ENCODE data around the gene RNU4-1.
"Not testable (repeated sequence)": the region's sequence is repeated elsewhere in the genome, so short reads cannot be mapped to it uniquely, and the experiment has no call there.

The RNU4-1 gene

DNA sequence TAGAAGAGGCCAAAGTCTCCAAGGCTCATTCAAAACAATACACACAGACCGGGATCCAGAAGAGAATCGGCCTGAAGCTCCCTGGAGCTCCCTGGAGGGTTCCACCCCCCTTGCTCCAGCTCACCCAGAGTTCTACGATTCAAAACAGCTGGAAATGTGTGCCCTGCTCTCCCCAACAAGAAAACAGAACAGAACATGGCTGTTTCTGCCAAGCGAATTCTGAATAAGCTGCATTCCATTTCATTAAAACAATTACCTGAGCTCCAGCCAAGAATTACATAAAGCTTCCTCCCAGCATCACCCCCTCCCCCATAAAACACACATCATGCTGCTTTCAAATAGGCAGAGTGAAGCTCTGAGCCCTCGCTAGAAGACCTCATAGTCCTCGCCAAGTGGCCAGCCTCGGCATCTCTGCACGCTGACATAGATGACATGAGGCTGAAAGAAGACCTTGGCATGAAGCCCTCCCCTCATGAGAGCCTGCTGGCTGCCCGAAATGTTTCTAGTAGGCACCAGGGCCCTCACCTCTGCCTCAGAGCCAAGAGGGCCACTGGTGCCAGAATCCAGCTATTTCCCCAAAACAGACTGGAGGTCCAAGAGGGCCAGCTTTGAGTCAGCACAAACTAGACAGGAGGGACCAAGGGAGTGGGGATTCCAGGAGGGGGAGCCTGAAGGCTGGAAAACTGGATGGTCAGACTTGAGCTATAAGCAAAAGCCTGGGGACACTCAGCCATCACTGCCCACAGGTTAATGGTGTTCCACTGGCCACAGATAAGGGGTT is 35.8 kb downstream of the RNU4-1 start:
- no peak for DNase-seq

DNA sequence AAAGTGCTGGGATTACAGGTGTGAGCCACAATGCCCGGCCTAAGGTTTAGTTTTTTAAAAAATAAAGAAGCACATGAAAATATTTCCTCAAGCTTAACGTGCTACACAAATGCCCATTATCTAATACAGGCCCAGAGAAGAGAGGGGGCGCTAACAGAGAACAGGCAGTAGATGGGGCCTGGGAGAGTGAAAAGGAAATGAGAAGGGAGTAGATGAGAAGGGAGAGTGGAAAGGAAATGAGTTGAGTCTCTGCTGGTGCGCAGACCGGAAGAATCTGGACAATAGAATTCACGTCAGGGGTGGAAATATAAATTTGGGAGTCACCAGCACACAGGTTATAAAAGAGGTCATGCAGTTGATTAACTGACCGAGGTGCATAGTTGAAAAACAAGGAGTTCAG is 38.2 kb downstream of the RNU4-1 start:
- DNase-seq = no peak

DNA sequence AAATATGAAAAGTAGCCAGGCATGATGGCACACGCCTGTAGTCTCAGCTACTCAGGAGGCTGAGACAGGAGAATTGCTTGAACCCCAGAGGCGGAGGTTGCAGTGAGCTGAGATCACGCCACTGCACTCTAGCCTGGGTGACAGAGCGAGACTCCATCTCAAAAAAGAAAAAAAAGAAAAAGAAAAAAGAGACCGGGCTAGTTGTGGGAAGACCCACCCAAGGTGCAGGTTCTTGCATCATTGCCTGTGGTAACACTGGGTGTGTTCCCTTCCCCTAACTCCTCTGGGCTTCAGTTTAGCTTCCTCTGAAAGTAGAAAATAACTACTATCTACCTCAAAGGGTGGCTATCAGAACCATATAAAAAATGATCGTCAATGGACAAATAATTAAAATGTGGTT is 39.7 kb downstream of the RNU4-1 start:
- DNase-seq = peak; percentile 71

DNA sequence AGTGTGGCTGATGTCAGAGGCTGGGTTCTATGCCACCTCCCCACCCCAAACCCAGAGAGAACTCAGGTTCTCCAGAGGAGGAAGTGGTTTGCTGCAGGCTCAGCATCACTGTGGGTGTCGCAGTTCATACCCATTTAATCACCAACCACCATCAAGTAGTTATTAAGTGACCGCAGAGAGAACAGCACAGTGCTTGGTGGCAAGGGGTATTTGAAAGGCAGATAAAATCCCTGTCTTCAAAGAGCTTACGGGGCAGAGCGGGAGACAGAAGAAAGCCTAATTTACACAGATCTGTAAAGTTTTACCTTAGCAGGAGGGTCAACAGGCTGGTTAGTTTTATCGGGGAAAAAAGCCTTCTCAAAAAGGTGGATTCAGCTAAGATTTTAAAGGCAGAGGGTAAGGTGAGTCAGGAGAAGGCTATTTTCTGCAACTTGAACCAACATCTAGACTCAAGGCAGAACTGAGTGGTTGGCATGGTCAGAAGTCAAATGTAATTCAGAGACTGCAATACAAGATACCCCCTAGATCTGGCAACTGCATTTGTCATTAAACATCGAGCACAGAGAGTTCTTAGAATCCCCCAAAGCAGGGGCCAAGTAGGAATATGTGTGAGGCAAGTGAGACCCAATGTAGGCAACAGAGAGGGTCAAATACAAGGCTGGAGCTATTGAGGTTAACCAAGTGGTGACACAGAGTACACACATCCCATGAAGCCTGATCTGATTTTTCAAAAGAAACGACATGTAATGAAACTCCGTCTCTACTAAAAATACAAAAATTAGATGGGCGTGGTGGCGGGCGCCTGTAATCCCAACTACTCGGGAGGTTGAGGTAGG is 40.7 kb downstream of the RNU4-1 start:
- DNase-seq = peak; percentile 86

DNA sequence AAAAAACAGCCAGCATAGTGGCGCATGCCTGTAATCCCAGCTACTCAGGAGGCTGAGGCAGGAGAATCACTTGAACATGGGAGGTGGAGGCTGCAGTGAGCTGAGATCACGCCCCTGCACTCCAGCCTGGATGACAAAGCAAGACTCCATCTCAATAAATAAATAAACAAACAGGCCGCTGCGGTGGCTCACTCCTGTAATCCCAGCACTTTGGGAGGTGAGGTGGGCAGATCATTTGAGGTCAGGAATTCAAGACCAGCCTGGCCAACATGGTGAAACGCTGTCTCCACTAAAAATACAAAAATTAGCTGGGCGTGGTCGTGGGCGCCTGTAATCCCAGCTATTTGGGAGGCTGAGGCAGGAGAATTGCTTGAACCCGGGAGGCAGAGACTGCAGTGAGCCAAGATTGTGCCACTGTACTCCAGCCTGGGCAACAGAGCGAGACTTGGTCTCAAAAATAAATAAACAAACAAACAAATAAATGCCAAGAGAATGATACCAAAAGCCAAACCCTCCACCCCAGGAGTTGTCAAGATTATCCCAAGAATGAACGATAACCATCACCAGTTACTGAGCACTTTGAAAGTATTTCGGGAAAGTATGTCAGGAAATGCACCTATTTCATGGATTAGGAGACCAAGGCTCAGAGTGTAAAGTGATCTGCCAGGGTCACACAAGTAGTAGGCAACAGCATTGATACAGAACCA is 41.5 kb downstream of the RNU4-1 start:
- not testable (repeated sequence) for DNase-seq

DNA sequence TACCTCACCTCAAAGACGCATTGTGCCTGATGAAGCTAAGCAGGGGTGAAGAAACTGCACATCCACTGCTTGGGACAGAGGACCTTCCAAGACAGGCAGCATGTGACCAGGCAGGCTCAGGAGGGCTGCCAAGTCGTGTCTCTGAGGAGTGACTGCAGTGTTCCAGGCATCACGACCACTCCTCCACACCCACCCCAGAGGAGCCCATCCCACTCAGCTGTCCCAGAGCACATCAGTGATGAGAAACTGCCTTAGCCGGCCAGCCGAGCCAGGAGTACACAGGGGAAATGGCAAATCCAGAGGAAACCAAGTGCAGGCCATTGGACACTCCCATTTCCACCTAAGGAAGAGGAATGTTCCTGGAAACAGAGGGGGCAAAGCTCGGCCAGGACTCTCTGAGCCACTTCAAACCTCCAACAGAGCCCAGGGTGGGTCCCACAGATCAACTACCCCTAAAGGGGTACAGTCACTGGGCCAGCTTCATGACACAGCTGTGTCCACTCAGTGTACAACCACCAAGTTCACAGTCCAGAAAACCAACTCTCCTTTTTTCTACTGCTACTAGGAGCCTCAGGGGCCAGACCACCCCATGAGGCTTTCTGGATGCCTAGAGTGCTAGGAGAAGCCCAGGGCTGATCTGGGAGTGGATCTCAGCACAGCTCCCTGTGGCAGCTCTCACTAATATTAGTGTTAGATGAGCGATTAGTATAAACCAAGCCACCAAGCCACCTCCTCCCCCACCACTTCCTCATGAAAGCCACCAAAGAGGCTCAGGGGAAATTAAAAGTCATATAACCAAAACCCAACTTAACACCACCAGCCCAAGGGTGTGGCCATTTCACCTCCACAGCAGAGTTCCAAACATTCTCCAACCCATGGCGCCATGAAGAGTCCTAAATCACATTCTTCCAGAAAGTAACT is 42.9 kb downstream of the RNU4-1 start:
- DNase-seq = peak; percentile 32

DNA sequence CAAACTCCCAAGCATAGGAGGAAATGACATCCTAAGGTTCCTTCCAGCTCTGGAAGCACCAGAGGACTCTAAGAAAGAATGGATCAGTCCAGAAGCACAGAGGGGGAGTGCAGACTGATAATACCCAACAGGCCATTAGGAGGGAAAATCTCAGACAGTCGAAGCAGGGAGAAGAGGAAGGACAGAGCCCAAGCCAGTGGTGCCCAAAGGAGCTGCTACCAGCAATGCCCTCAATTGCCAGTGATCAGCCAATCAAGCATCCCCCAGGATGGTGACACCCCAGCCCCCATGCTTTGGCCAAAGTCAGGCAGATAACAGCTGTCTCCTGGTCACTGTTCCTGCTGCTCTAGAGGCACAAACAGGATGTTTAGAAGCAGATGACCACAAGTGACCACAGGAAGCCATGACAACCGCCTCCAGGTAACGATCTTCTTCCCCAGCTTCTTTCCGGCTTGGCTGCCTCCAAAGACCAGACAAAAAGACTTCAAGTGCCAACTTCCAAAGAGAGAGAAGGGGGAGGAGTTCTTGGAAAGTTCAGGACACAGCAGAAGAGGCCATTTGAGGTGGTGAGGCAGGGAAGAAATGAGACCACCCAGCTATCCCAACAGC is 43.7 kb downstream of the RNU4-1 start:
- no peak for DNase-seq

DNA sequence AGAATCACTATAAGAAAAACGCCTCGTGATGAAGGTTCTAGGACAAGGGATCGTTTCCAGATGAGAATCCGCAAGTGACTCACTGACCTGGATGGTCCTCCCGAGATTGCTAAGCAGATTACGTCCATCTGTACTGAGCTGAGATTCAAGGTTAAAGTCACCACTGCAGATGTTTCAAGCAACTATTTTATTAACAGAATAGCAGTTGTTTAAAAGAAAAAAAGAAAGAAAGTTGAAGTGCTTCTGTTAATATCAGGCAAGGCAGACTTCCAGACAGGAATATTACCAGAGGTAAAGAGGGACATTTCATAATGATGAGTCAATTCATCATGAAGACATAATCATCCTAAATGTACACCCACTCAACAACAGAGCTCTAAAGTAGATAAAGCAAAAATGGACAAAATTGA is 45.4 kb downstream of the RNU4-1 start:
- DNase-seq = no peak

DNA sequence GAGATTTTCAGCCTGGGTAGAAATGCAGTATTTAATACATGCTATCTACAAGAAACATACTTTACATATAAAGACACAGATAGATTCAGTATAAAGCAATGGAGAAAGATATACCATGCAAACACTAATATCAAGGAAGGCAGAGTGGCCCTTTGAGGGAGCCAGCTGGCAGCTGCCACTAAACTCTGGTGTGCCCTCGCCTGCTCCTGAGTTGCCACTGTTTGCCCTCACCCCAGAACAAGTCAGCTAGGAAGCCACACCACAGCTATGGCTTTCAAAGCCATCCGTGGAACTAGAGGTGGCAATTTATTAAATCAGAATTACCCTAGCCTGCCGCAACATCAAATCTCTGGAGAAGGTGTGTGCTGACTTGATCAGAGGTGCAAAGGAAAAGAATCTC is 45.9 kb downstream of the RNU4-1 start:
- DNase-seq = no peak

DNA sequence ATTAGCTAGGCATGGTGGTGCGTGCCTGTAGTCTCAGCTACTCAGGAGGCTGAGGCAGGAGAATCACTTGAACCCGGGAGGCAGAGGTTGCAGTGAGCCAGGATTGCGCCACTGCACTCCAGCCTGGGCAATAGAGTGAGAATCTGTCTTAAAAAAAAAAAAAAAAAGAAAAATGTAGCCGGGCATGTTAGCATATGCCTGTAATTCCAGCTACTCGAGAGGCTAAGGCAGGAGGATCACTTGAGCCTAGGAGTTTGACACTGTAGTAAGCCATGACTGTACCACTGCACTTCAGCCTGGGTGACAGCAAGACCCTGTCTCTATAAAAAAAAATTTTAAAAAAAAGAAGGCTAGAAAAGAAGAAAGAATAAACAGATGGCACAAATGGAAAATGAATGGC is 46.3 kb downstream of the RNU4-1 start:
- not testable (repeated sequence) for DNase-seq
